Neural cell (in vitro differentiated cells): ENCODE data around the gene HADH. TPM values are rescaled to one million over a fixed set of nuclear protein-coding genes. Genes with fewer than 3 reads are reported as not detected.

Source experiments
- H2AFZ ChIP-seq: fragments of 200-600, 300-800 bp; sonication (generic), shearing (Covaris generic); 2 replicates; pipeline ENCODE4 v1.6.0; 2014; ENCODE audit warnings: low read depth, mild to moderate bottlenecking, antibody characterized with exemption, low read length, moderate library complexity
- H3F3A ChIP-seq: fragments of 200-600 bp; shearing (Covaris generic); 2 replicates; pipeline ENCODE4 v1.6.1; 2016; ENCODE audit warnings: mild to moderate bottlenecking, moderate library complexity, mixed read lengths, antibody characterized with exemption, low read length; ENCODE audit not compliant: insufficient read depth, poor library complexity, severe bottlenecking
- H3K27ac ChIP-seq: fragments of 200-600, 300-800 bp; sonication (generic), shearing (Covaris generic); 2 replicates; pipeline ENCODE4 v1.5.1; 2014; ENCODE audit warnings: mild to moderate bottlenecking, low read length, moderate library complexity
- H3K27me3 ChIP-seq: fragments of 300-800, 200-600 bp; sonication (generic), shearing (Covaris generic); 2 replicates; pipeline ENCODE4 v1.6.0; 2014; ENCODE audit warnings: mild to moderate bottlenecking, low read depth, low read length, moderate library complexity; ENCODE audit not compliant: insufficient read depth
- H3K36me3 ChIP-seq: fragments of 300-800, 200-600 bp; sonication (generic), shearing (Covaris generic); 2 replicates; pipeline ENCODE4 v1.5.1; 2014; ENCODE audit warnings: mild to moderate bottlenecking, antibody characterized with exemption, low read length, moderate library complexity; ENCODE audit not compliant: insufficient read depth
- H3K4me2 ChIP-seq: fragments of 300-800, 200-600 bp; sonication (generic), shearing (Covaris generic); 2 replicates; pipeline ENCODE4 v1.6.0; 2014; ENCODE audit warnings: mild to moderate bottlenecking, low read length
- H3K4me3 ChIP-seq: fragments of 300-800, 200-600 bp; sonication (generic), shearing (Covaris generic); 2 replicates; pipeline ENCODE4 v1.5.1; 2014; ENCODE audit warnings: mild to moderate bottlenecking, low read length, moderate library complexity
- H3K79me2 ChIP-seq: fragments of 200-600 bp; shearing (Covaris generic); replicated peaks from 2 replicates; pipeline ENCODE4 v1.6.0; 2014; ENCODE audit warnings: mild to moderate bottlenecking, low read length, moderate library complexity; ENCODE audit not compliant: insufficient read depth
- H3K9ac ChIP-seq: fragments of 300-800, 200-600 bp; sonication (generic), shearing (Covaris generic); 2 replicates; pipeline ENCODE4 v1.6.1; 2016; ENCODE audit warnings: mild to moderate bottlenecking, low read length, mixed read lengths
- H3K9me2 ChIP-seq: fragments of 200-600 bp; shearing (Covaris generic); 2 replicates; pipeline ENCODE4 v1.6.1; 2016; ENCODE audit warnings: mild to moderate bottlenecking, low read length, mixed read lengths; ENCODE audit not compliant: insufficient read depth
- H3K9me3 ChIP-seq: fragments of 200-600, 300-800 bp; sonication (generic), shearing (Covaris generic); 2 replicates; pipeline ENCODE4 v1.6.1; 2016; ENCODE audit warnings: mild to moderate bottlenecking, mixed run types, low read length, moderate library complexity, mixed read lengths
- H4K20me1 ChIP-seq: fragments of 200-600 bp; shearing (Covaris generic); 2 replicates; pipeline ENCODE4 v1.6.1; 2016; ENCODE audit warnings: mild to moderate bottlenecking, mixed run types; ENCODE audit not compliant: insufficient read depth
- CTCF ChIP-seq: fragments of 450-650 bp; IDR thresholded peaks from 2 replicates; pipeline ENCODE4 v1.5.1; 2014; ENCODE audit warnings: antibody characterized with exemption, mild to moderate bottlenecking, moderate library complexity; ENCODE audit not compliant: poor library complexity, severe bottlenecking
- EP300 ChIP-seq: fragments of 450-650 bp; conservative IDR thresholded peaks from 2 replicates; pipeline ENCODE4 v1.6.1; 2014; ENCODE audit warnings: antibody characterized with exemption, mild to moderate bottlenecking, moderate library complexity; ENCODE audit not compliant: poor library complexity, severe bottlenecking
- EZH2 ChIP-seq: fragments of 200-600, 300-800 bp; shearing (Covaris generic), sonication (generic); IDR thresholded peaks from 2 replicates; pipeline ENCODE4 v1.6.1; 2014; ENCODE audit warnings: antibody characterized with exemption, low read length, borderline replicate concordance, mild to moderate bottlenecking; ENCODE audit not compliant: insufficient read depth, poor library complexity, severe bottlenecking
- MXI1 ChIP-seq: fragments of 450-650 bp; conservative IDR thresholded peaks from 2 replicates; pipeline ENCODE4 v1.6.1; 2014; ENCODE audit warnings: antibody characterized with exemption, mild to moderate bottlenecking; ENCODE audit not compliant: poor library complexity, severe bottlenecking
- POLR2AphosphoS5 ChIP-seq: IDR thresholded peaks from 2 replicates; pipeline ENCODE4 v1.6.1; 2012
- RAD21 ChIP-seq: fragments of 450-650 bp; conservative IDR thresholded peaks from 2 replicates; pipeline ENCODE4 v1.6.1; 2014; ENCODE audit warnings: antibody characterized with exemption, mild to moderate bottlenecking, moderate library complexity
- REST ChIP-seq: IDR thresholded peaks from 2 replicates; pipeline ENCODE4 v1.6.1; 2012; ENCODE audit warnings: borderline replicate concordance
- SMC3 ChIP-seq: fragments of 450-650 bp; conservative IDR thresholded peaks from 2 replicates; pipeline ENCODE4 v1.6.1; 2014; ENCODE audit warnings: antibody characterized with exemption, mild to moderate bottlenecking, moderate library complexity; ENCODE audit not compliant: poor library complexity
- TAF1 ChIP-seq: IDR thresholded peaks from 2 replicates; pipeline ENCODE4 v1.6.1; 2012; ENCODE audit warnings: low read depth
- polyA minus RNA-seq: library from RNA; depleted of rRNA, polyadenylated mRNA; stranded (reverse); fragments of >200 nt; gene quantifications from 2 replicates; pipeline ENCODE4 v1.2.3, GENCODE V29; 2014
- polyA plus RNA-seq: library from polyadenylated mRNA; depleted of rRNA; stranded (reverse); fragments of >200 nt; gene quantifications from 2 replicates; pipeline ENCODE4 v1.2.3, GENCODE V29; 2014

Gene HADH
- polyA plus RNA-seq (25.7 and 29.6 TPM in 2 replicates), polyA minus RNA-seq (16.6 and 17.7 TPM in 2 replicates)

GRCh38 chr4:107989537-107990386 is at the start of gene HADH:
HADH (plus strand) TSS chr4:107989889; CDS start chr4:107989933, 44 bp downstream.
- H3K4me3 ChIP-seq = peak within 1 kb of the TSS; percentile 92
- H3K9ac ChIP-seq = peak within 1 kb of the TSS; percentile 88
- H3K9me2 ChIP-seq = no peaks in the 10 kb centered on the region
- peak within 1 kb of the TSS; percentile 82 for H3K4me2 ChIP-seq
- H3K9me3 ChIP-seq = no peaks in the 10 kb centered on the region
- peak within 1 kb of the TSS; percentile 83 for H2AFZ ChIP-seq
- H3K36me3 ChIP-seq = no peaks in the 10 kb centered on the region
- H4K20me1 ChIP-seq = no peaks in the 10 kb centered on the region
- peak within 1 kb of the TSS; percentile 72 for H3K27ac ChIP-seq
- TF ChIP-seq REST (peak; percentile 81), RAD21 (peak; percentile 26), CTCF (no peak), TAF1 (peak; percentile 88), EP300 (peak; percentile 63), EZH2 (no peak), SMC3 (no peak), MXI1 (peak; percentile 92), POLR2AphosphoS5 (peak; percentile 92)
- H3K79me2 ChIP-seq = peaks cover 10% of the 10 kb centered on the region
- H3K27me3 ChIP-seq = no peaks in the 10 kb centered on the region
- no peaks in the 10 kb centered on the region for H3F3A ChIP-seq

- TF ChIP-seq CTCF (no peak), SMC3 (no peak), POLR2AphosphoS5 (no peak)
Observed at GRCh38 chr4:107945809-107946208, 43.9 kb upstream of the HADH start.

More at GRCh38 chr4:107945809-107946208, 43.9 kb upstream of the HADH start:
- H3K27ac ChIP-seq = no peak overlapping the region
- H3K9ac ChIP-seq = no peak overlapping the region
- no peak overlapping the region for H3K4me2 ChIP-seq
- H2AFZ ChIP-seq = no peak overlapping the region
- H3K79me2 ChIP-seq = no peaks in the 10 kb centered on the region
- no peaks in the 10 kb centered on the region for H4K20me1 ChIP-seq
- H3K9me3 ChIP-seq = peaks cover 6% of the 10 kb centered on the region
- no peaks in the 10 kb centered on the region for H3K27me3 ChIP-seq
- no peak overlapping the region for H3K4me3 ChIP-seq
- no peaks in the 10 kb centered on the region for H3F3A ChIP-seq
- H3K36me3 ChIP-seq = peaks cover 6% of the 10 kb centered on the region
- no peaks in the 10 kb centered on the region for H3K9me2 ChIP-seq
